GM23338 (cell line): ENCODE data around the gene NRAS.

ENCODE experiments used
- CREB1 ChIP-seq: fragments of 250-450 bp; sonication (Bioruptor Pico); IDR thresholded peaks from 2 replicates; pipeline ENCODE4 v1.5.0; 2020; ENCODE audit warnings: low read depth, mild to moderate bottlenecking, moderate library complexity
- CTCF ChIP-seq, 2 experiments: fragments of 200-600 bp in 1 of 2; sonication (generic) in 1 of 2; conservative IDR thresholded peaks; 2 replicates each; pipeline versions ENCODE4 v1.5.1 to v1.6.1; 2016 to 2017; ENCODE audit warnings: antibody characterized with exemption in 2 of 2, low read depth in 2 of 2, mild to moderate bottlenecking in 2 of 2, moderate library complexity in 1 of 2
- EZH2 ChIP-seq: fragments of 200-600 bp; sonication (generic); IDR thresholded peaks from one replicate; pipeline ENCODE4 v1.8.0; 2017; ENCODE audit warnings: antibody characterized with exemption, mild to moderate bottlenecking, low read depth; ENCODE audit not compliant: unreplicated experiment
- EZH2phosphoT487 ChIP-seq: fragments of 200-600 bp; sonication (generic); IDR thresholded peaks from one replicate; pipeline ENCODE4 v1.8.1; 2018; ENCODE audit warnings: antibody characterized with exemption; ENCODE audit not compliant: unreplicated experiment
- JUNB ChIP-seq: IDR thresholded peaks from one replicate; pipeline ENCODE4 v1.6.1; 2016; ENCODE audit warnings: antibody characterized with exemption; ENCODE audit not compliant: unreplicated experiment
- POLR2AphosphoS5 ChIP-seq: IDR thresholded peaks from 2 replicates; pipeline ENCODE4 v1.6.1; 2016; ENCODE audit warnings: antibody characterized with exemption, low read depth
- REST ChIP-seq: IDR thresholded peaks from one replicate; pipeline ENCODE4 v1.6.1; 2018; ENCODE audit warnings: antibody characterized with exemption; ENCODE audit not compliant: unreplicated experiment
- STAT1 ChIP-seq: IDR thresholded peaks from one replicate; pipeline ENCODE4 v1.6.1; 2016; ENCODE audit warnings: antibody characterized with exemption; ENCODE audit not compliant: unreplicated experiment
- ZNF114 ChIP-seq: fragments of 250-450 bp; sonication (Bioruptor Pico); IDR thresholded peaks from 2 replicates; pipeline ENCODE4 v1.5.0; 2020; ENCODE audit warnings: mild to moderate bottlenecking, moderate library complexity
- ZNF331 ChIP-seq: fragments of 250-450 bp; sonication (Bioruptor Pico); IDR thresholded peaks from 2 replicates; pipeline ENCODE4 v1.5.0; 2020; ENCODE audit warnings: low read depth, mild to moderate bottlenecking, moderate library complexity
- ZNF462 ChIP-seq: fragments of 250-450 bp; sonication (Bioruptor Pico); IDR thresholded peaks from 2 replicates; pipeline ENCODE4 v1.5.0; 2020; ENCODE audit warnings: mild to moderate bottlenecking, moderate library complexity

- TF ChIP-seq EZH2 (no peak), CTCF (conservative IDR thresholded peaks at IDR 0.05; ENCODE audit: low read depth in 2 of 2) (no peak), REST (no peak), POLR2AphosphoS5 (no peak), CREB1 (no peak), ZNF331 (no peak), STAT1 (no peak), EZH2phosphoT487 (no peak), JUNB (no peak), ZNF462 (CRISPR knock-in tag) (no peak), ZNF114 (CRISPR knock-in tag) (no peak)
Measured at GRCh38 chr1:114690148-114690547, 26.4 kb downstream of the NRAS start.
